Left lung (tissue), 10 donors: ENCODE measurements around the gene PALLD. TPM values are rescaled to one million over a fixed set of nuclear protein-coding genes. Genes with fewer than 3 reads are reported as not detected.

Experiments used
- ATAC-seq: fragments of 200-7000 bp; cut with Tn5 transposase; one replicate; pipeline ENCODE4 v1.9.1; 2020; ENCODE audit warnings: moderate library complexity
- DNase-seq, 4 donors: peaks; one replicate each; pipeline ENCODE4 v3.0.0-alpha.2; 2013 to 2020
- H3K27ac ChIP-seq, 2 donors: fragments of 200-600 bp; sonication (generic) in 1 of 2; one replicate each; pipeline versions ENCODE4 v1.5.0 to v1.8.0; 2020 to 2021
- H3K27me3 ChIP-seq, 2 donors: fragments of 200-600 bp; sonication (generic) in 1 of 2; one replicate each; pipeline versions ENCODE4 v1.5.0 to v1.8.0; 2020 to 2021
- H3K36me3 ChIP-seq, 2 donors: fragments of 200-600 bp; sonication (generic) in 1 of 2; one replicate each; pipeline versions ENCODE4 v1.5.0 to v1.8.0; 2020 to 2021
- H3K4me1 ChIP-seq, 2 donors: fragments of 200-600 bp; one replicate each; pipeline ENCODE4 v1.8.0; 2021
- H3K4me3 ChIP-seq, 2 donors: fragments of 200-600 bp; sonication (generic) in 1 of 2; one replicate each; pipeline versions ENCODE4 v1.5.0 to v1.8.0; 2020 to 2021; ENCODE audit warnings: mild to moderate bottlenecking in 1 of 2
- H3K9me3 ChIP-seq, 2 donors: fragments of 200-600 bp; sonication (generic) in 1 of 2; one replicate each; pipeline versions ENCODE4 v1.5.0 to v1.8.0; 2020 to 2021
- intact Hi-C, 2 donors: fragments of 100-400 bp; cut with DNase I; formaldehyde crosslinking; loops; one replicate each; pipeline versions ENCODE4 v1.11.2 to v1.14.2; 2022
- polyA plus RNA-seq, 6 donors: library from polyadenylated mRNA; unstranded; fragments of 120-200 nt; gene quantifications; one replicate each; pipeline ENCODE4 v1.2.1, GENCODE V29; 2013; ENCODE audit not compliant: insufficient read length in 6 of 6
- total RNA-seq, 2 donors: library from RNA; stranded (reverse); fragmentation: NEBNext Ultra II Directional; extraction: Animal tissue kit (Norgen Biotek cat#: 25700); gene quantifications; one replicate each; pipeline ENCODE4 v1.2.1, GENCODE V29; 2021
- TF ChIP-seq, protein P1 (sequence below), 2 donors: fragments of 200-600 bp; sonication (generic) in 1 of 2; IDR thresholded peaks; one replicate each; pipeline versions ENCODE4 v1.5.0 to v1.8.0; 2021; ENCODE audit warnings: antibody characterized with exemption in 2 of 2
- donor health status: DM: no; HTN: yes; CAD: no.
- donor health status: DM: no; HTN: no; CAD: no.

The PALLD gene
- total and polyA plus RNA-seq, 8 donors = 67.5 to 194 (median 80.4) TPM

GRCh38 chr4:168569066-168569930, 72.4 kb downstream of the PALLD start:
- intact Hi-C loops = no loop called here
- Histone ChIP-seq H3K4me3 (no peak overlapping the region), H3K4me1 (no peaks in the 10 kb centered on the region), H3K36me3 (no peaks in the 10 kb centered on the region), H3K27ac (peak overlapping the region; percentile 10 to 14), H3K27me3 (peaks cover 0 to 2% of the 10 kb centered on the region in 2 donors), H3K9me3 (no peaks in the 10 kb centered on the region)
- DNase-seq (peak in 2 of 4 donors; percentile 43 to 56), ATAC-seq (peak; percentile 97)
- TF ChIP-seq, protein P1, sequence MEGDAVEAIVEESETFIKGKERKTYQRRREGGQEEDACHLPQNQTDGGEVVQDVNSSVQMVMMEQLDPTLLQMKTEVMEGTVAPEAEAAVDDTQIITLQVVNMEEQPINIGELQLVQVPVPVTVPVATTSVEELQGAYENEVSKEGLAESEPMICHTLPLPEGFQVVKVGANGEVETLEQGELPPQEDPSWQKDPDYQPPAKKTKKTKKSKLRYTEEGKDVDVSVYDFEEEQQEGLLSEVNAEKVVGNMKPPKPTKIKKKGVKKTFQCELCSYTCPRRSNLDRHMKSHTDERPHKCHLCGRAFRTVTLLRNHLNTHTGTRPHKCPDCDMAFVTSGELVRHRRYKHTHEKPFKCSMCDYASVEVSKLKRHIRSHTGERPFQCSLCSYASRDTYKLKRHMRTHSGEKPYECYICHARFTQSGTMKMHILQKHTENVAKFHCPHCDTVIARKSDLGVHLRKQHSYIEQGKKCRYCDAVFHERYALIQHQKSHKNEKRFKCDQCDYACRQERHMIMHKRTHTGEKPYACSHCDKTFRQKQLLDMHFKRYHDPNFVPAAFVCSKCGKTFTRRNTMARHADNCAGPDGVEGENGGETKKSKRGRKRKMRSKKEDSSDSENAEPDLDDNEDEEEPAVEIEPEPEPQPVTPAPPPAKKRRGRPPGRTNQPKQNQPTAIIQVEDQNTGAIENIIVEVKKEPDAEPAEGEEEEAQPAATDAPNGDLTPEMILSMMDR (IDR thresholded peaks at IDR 0.05) = no peak

- Histone ChIP-seq H3K4me3 (no peak overlapping the region), H3K4me1 (no peaks in the 10 kb centered on the region), H3K27me3 (peaks cover 0 to 2% of the 10 kb centered on the region in 2 donors), H3K9me3 (no peaks in the 10 kb centered on the region), H3K36me3 (no peaks in the 10 kb centered on the region), H3K27ac (no peak overlapping the region)
- intact Hi-C loops = no loop called here
- TF ChIP-seq, protein P1 (IDR thresholded peaks at IDR 0.05) = no peak
- DNase-seq (no peak), ATAC-seq (no peak)
Observed at GRCh38 chr4:168569931-168570276, 73.1 kb downstream of the PALLD start.

DNA sequence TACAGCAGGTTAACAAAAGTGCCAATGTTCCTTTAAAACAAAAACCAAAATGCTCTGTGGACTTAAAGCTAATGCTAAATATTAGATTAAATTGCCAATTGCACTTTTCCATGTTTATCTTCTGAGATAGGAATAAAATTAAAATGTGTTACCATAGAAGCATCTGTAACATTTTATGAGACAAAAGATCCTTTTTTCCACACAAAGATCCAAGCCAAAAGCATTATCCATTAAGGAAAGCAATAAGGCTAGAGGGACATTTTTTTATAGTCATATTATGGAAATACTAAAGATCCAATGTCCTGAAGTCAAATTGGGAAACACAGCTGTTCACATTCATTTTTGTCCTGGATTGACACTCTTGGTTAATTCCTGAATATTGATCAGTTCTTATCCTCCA, 73.6 kb downstream of the PALLD start:
- no peak for DNase-seq
- H3K27ac ChIP-seq = no peak overlapping the region
- no peaks in the 10 kb centered on the region for H3K9me3 ChIP-seq
- TF ChIP-seq, protein P1 (IDR thresholded peaks at IDR 0.05) = no peak
- no peak for ATAC-seq
- H3K36me3 ChIP-seq = no peaks in the 10 kb centered on the region
- no peak overlapping the region for H3K4me3 ChIP-seq
- intact Hi-C loops = no loop called here
- H3K4me1 ChIP-seq = no peaks in the 10 kb centered on the region
- peaks cover 0 to 2% of the 10 kb centered on the region in 2 donors for H3K27me3 ChIP-seq

- TF ChIP-seq, protein P1 (IDR thresholded peaks at IDR 0.05) = no peak
- Histone ChIP-seq H3K4me3 (no peak overlapping the region), H3K27ac (no peak overlapping the region), H3K4me1 (no peaks in the 10 kb centered on the region), H3K9me3 (no peaks in the 10 kb centered on the region), H3K36me3 (no peaks in the 10 kb centered on the region), H3K27me3 (peaks cover 0 to 2% of the 10 kb centered on the region in 2 donors)
- DNase-seq (no peak), ATAC-seq (no peak)
- intact Hi-C loops = no loop called here
Observed at GRCh38 chr4:168572002-168572401, 75.2 kb downstream of the PALLD start.

GRCh38 chr4:168573870-168574269, 77.0 kb downstream of the PALLD start:
- ATAC-seq (no peak), DNase-seq (no peak)
- no peak overlapping the region for H3K4me3 ChIP-seq
- no peaks in the 10 kb centered on the region for H3K4me1 ChIP-seq
- no peaks in the 10 kb centered on the region for H3K9me3 ChIP-seq
- H3K27ac ChIP-seq = no peak overlapping the region
- TF ChIP-seq, protein P1 (IDR thresholded peaks at IDR 0.05) = no peak
- H3K27me3 ChIP-seq = peaks cover 0 to 2% of the 10 kb centered on the region in 2 donors
- no peaks in the 10 kb centered on the region for H3K36me3 ChIP-seq
- intact Hi-C loops = no loop called here
